GM12864 (cell line): ENCODE data around the gene PKP3.
A peak's percentile ranks its signal among the peaks of the same experiment; 100 is the strongest.

Source experiments
- DNase-seq: peaks from one replicate; pipeline ENCODE4 v3.0.0-alpha.2; 2011; ENCODE audit warnings: low read depth
- H3K4me3 ChIP-seq: 2 replicates; pipeline ENCODE4 v1.5.1; 2011; ENCODE audit warnings: mild to moderate bottlenecking, low read depth, low read length, control low read depth
- CTCF ChIP-seq: IDR thresholded peaks from 2 replicates; pipeline ENCODE4 v1.5.1; 2011; ENCODE audit warnings: low read depth, mild to moderate bottlenecking, moderate library complexity, low read length, control low read depth, inconsistent platforms; ENCODE audit errors: missing control alignments

The PKP3 gene

DNA sequence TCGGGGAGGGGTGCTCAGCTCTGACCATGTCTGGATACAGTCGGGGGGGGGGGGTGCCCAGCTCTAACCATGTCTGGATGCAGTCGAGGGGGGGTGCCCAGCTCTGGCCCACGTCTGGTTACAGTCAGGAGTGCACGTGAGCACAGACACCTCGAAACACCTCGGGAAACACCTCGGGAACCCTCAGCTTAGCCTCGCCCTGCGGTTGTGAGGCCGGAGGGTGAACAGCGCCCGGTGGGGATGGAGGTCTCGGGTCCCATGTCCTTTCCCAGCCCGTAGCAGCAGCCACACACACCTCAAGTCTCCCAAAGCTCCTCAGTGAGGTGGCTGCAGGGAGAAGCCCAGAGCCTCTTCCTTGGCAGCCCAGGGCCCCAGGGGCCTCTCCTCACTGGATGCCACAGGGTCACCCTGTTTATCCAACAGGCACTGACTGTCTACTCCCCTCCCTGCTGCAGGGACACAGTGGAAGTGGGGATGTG lies 18.7 kb downstream of the PKP3 start:
- TF ChIP-seq CTCF: no peak
- DNase-seq: no peak
- no peak overlapping the region for H3K4me3 ChIP-seq

GRCh38 chr11:413120-414081 lies 19.4 kb downstream of the PKP3 start:
- DNase-seq: no peak
- TF ChIP-seq CTCF: no peak
- H3K4me3 ChIP-seq: no peak overlapping the region

DNA sequence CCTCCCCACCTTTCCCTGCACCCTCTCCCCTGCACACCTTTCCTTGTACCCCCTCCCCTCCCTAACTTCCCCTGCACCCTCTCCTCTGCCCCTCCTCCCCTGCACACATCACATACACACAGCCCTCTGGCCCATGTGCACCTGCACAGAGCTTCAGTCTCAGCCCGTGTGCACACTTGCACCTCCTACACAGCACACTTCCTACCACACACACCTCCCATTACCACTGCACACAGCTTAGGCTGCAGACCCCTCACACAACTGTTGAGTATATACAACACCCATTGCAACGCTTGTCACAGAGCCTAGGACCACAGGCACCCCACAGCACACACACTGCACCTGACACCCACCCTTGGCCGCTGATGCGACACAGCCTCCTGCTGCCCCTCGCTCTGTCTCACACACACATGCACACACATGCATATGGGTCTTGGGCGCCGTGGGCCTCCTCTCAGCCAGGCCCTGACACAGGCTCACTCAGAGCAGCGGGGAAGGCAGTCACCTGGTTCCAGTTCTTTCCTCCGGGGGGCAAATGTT lies 20.4 kb downstream of the PKP3 start:
- no peak for TF ChIP-seq CTCF
- DNase-seq: no peak
- H3K4me3 ChIP-seq: peak overlapping the region; percentile 7

GRCh38 chr11:415640-416041 lies 21.6 kb downstream of the PKP3 start:
- no peak overlapping the region for H3K4me3 ChIP-seq

DNA sequence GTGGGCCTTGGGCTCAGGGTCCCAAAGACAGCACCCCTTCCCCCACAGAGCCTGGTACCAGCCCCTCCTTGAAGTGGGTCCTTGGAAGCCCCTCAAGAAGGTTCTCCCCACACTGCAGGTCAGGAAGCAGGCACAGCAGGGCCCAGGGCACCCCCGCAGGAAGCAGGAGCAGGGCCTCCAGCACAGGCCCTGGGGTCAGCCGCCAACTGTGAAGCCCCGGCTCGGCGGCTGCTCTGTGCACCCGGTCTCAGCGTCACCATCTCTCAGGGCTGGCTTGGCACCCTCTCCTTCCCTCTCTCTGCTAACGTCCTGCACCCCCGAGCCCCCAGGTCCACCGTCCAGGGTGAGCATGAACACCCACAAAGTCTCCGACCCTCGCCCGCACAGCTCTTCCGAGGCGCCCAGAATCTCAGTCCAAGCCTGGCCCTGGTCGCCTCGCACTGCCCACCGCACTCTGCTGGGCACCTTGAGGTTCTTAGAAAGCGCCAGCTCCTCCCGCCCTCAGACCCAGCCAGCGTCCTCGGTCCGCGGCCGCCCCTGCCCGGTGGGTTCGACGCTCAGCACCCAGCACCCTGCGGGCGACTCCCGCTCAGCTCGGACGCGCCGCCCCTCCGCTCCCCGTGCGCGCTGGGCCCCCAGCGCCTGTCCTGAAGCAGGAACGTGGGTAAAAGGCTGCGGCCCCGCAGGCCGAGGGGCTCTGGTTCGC lies 22.2 kb downstream of the PKP3 start:
- H3K4me3 ChIP-seq: peak overlapping the region; percentile 49; the same call in 1 of the 2 replicates
- DNase-seq: no peak
- no peak for TF ChIP-seq CTCF

More at GRCh38 chr11:415640-416041, 21.6 kb downstream of the PKP3 start:
- no peak for TF ChIP-seq CTCF
- no peak for DNase-seq

DNA sequence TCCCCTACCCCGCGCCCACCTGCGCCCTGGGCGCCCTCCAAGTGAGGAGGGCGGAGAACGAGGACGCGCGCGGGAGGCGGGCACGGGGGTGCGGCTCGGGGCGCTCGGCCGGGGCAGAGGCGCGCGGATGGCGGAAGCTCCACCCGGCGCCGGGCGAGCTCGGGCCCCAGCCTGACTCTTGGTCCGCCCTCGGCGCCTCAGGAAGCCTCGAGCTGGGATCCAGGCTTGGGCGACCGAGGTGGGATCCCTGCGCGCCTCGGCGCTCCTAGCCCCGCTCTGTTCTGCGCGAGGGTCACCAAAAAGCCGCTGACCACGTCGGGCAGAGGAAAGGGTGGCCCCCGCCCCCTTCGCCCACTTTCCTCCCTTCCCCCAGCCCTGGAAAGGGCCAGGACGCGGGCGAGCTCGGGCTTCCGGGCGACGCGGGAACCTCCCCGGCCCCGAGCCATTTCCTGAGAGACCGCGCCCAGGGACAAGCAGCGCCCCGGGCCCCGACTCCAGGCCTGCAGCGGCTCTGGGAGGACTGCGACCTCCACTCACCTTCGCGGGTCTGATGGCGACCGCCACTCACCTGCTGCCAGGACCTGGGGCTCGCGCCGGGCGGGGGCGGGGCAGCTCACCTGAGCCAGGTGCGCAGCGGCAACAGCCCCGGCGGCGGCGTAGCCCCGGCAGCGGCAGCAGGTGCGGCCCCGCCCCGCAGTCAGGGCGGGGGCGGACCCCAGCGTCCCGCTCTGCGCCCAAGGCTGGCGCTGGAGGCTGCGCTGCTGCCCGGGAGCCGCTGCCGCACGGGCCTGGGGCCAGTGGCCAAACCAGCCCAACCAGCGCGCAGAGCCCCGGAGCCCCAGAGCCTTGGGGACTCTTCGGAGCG lies 23.0 kb downstream of the PKP3 start:
- no peak for DNase-seq
- peak overlapping the region; percentile 49 for H3K4me3 ChIP-seq
- no peak for TF ChIP-seq CTCF
